ENCODE results near the gene BNC2.

BNC2 gene

GRCh38 chr9:16813838-16814237, 56.6 kb downstream of the BNC2 start:
- Histone ChIP-seq H3K9me2 (replicated peaks; ENCODE audit: insufficient read depth, low read length) (no peaks in the 10 kb centered on the region), H3K36me3 (replicated peaks; ENCODE audit: insufficient read depth, low read length) (no peaks in the 10 kb centered on the region), H3K9ac (ENCODE audit: low read length) (no peak overlapping the region), H3K4me3 (ENCODE audit: low read length) (no peak overlapping the region), H2AFZ (ENCODE audit: low read length) (no peak overlapping the region), H3K79me2 (ENCODE audit: low read length) (no peaks in the 10 kb centered on the region), H3K27ac (ENCODE audit: low read length) (no peak overlapping the region), H3K4me2 (ENCODE audit: low read depth, low read length) (no peak overlapping the region), H3F3A (ENCODE audit: insufficient read depth, low read length) (peaks cover 8% of the 10 kb centered on the region; the same call in 1 of the 2 replicates), H4K20me1 (ENCODE audit: insufficient read depth, low read length) (no peaks in the 10 kb centered on the region), H3K27me3 (replicated peaks; ENCODE audit: insufficient read depth, low read length) (no peaks in the 10 kb centered on the region), H3K9me3 (replicated peaks; ENCODE audit: insufficient read depth, low read length) (no peaks in the 10 kb centered on the region), H3K4me1 (ENCODE audit: low read length) (peaks cover 6% of the 10 kb centered on the region)
- TF ChIP-seq EZH2phosphoT487 (IDR thresholded peaks at IDR 0.05; ENCODE audit: low read length) (no peak), EZH2 (optimal IDR thresholded peaks at IDR 0.05; ENCODE audit: low read depth, low read length) (no peak), CTCF (IDR thresholded peaks at IDR 0.05; ENCODE audit: low read length) (no peak)
- DNase-seq = no peak

GRCh38 chr9:16811987-16812685, 58.3 kb downstream of the BNC2 start:
- Histone ChIP-seq H3F3A (ENCODE audit: insufficient read depth, low read length) (peaks cover 11% of the 10 kb centered on the region), H3K27me3 (replicated peaks; ENCODE audit: insufficient read depth, low read length) (no peaks in the 10 kb centered on the region), H2AFZ (ENCODE audit: low read length) (peak overlapping the region; percentile 48; the same call in 1 of the 2 replicates), H3K9me3 (replicated peaks; ENCODE audit: insufficient read depth, low read length) (no peaks in the 10 kb centered on the region), H3K9ac (ENCODE audit: low read length) (peak overlapping the region; percentile 31; the same call in 1 of the 2 replicates), H3K9me2 (replicated peaks; ENCODE audit: insufficient read depth, low read length) (no peaks in the 10 kb centered on the region), H3K4me1 (ENCODE audit: low read length) (peaks cover 12% of the 10 kb centered on the region), H3K27ac (ENCODE audit: low read length) (peak overlapping the region; percentile 77), H3K36me3 (replicated peaks; ENCODE audit: insufficient read depth, low read length) (no peaks in the 10 kb centered on the region), H3K4me2 (ENCODE audit: low read depth, low read length) (peak overlapping the region; percentile 60), H3K79me2 (ENCODE audit: low read length) (no peaks in the 10 kb centered on the region), H4K20me1 (ENCODE audit: insufficient read depth, low read length) (no peaks in the 10 kb centered on the region), H3K4me3 (ENCODE audit: low read length) (peak overlapping the region; percentile 34; the same call in 1 of the 2 replicates)
- DNase-seq = peak; percentile 73
- TF ChIP-seq EZH2phosphoT487 (IDR thresholded peaks at IDR 0.05; ENCODE audit: low read length) (no peak), CTCF (IDR thresholded peaks at IDR 0.05; ENCODE audit: low read length) (no peak), EZH2 (optimal IDR thresholded peaks at IDR 0.05; ENCODE audit: low read depth, low read length) (no peak)

GRCh38 chr9:16809912-16810610, 60.4 kb downstream of the BNC2 start:
- no peaks in the 10 kb centered on the region for H3K36me3 ChIP-seq (replicated peaks; ENCODE audit: insufficient read depth, low read length)
- no peak overlapping the region for H3K4me3 ChIP-seq (ENCODE audit: low read length)
- no peaks in the 10 kb centered on the region for H3K27me3 ChIP-seq (replicated peaks; ENCODE audit: insufficient read depth, low read length)
- no peaks in the 10 kb centered on the region for H3K79me2 ChIP-seq (ENCODE audit: low read length)
- H3F3A ChIP-seq (ENCODE audit: insufficient read depth, low read length) = peaks cover 15% of the 10 kb centered on the region
- no peaks in the 10 kb centered on the region for H4K20me1 ChIP-seq (ENCODE audit: insufficient read depth, low read length)
- no peak overlapping the region for H2AFZ ChIP-seq (ENCODE audit: low read length)
- peaks cover 22% of the 10 kb centered on the region for H3K4me1 ChIP-seq (ENCODE audit: low read length)
- H3K9ac ChIP-seq (ENCODE audit: low read length) = no peak overlapping the region
- DNase-seq = no peak
- H3K27ac ChIP-seq (ENCODE audit: low read length) = no peak overlapping the region
- H3K9me2 ChIP-seq (replicated peaks; ENCODE audit: insufficient read depth, low read length) = no peaks in the 10 kb centered on the region
- no peak for TF ChIP-seq EZH2 (optimal IDR thresholded peaks at IDR 0.05; ENCODE audit: low read depth, low read length)
- TF ChIP-seq EZH2phosphoT487 (IDR thresholded peaks at IDR 0.05; ENCODE audit: low read length) = no peak
- TF ChIP-seq CTCF (IDR thresholded peaks at IDR 0.05; ENCODE audit: low read length) = no peak
- no peak overlapping the region for H3K4me2 ChIP-seq (ENCODE audit: low read depth, low read length)
- H3K9me3 ChIP-seq (replicated peaks; ENCODE audit: insufficient read depth, low read length) = no peaks in the 10 kb centered on the region

Data from MM.1S (cell line).